Neuronal stem cell (in vitro differentiated cells): ENCODE results near the gene OR2V2.
"Not testable (repeated sequence)": the region's sequence is repeated elsewhere in the genome, so short reads cannot be mapped to it uniquely, and the experiment has no call there.

Experiments used
- DNase-seq: peaks from one replicate; pipeline ENCODE4 v3.0.0-alpha.2; 2013; ENCODE audit warnings: low spot score
- H2AFZ ChIP-seq: one replicate; pipeline ENCODE4 v1.6.1; 2013; ENCODE audit warnings: mild to moderate bottlenecking, low read length, inconsistent platforms
- H2AK5ac ChIP-seq: 2 replicates; pipeline ENCODE4 v1.6.1; 2013; ENCODE audit warnings: low read depth, mild to moderate bottlenecking, inconsistent platforms, low read length, moderate library complexity, mixed read lengths
- H2BK120ac ChIP-seq: 2 replicates; pipeline ENCODE4 v1.6.1; 2013; ENCODE audit warnings: low read depth, mild to moderate bottlenecking, inconsistent platforms, low read length, moderate library complexity, mixed read lengths
- H2BK12ac ChIP-seq: one replicate; pipeline ENCODE4 v1.6.1; 2013; ENCODE audit warnings: low read length, inconsistent platforms
- H2BK15ac ChIP-seq: 2 replicates; pipeline ENCODE4 v1.6.1; 2013; ENCODE audit warnings: mild to moderate bottlenecking, low read length, inconsistent platforms, mixed read lengths
- H2BK5ac ChIP-seq: one replicate; pipeline ENCODE4 v1.6.1; 2013; ENCODE audit warnings: inconsistent platforms, mild to moderate bottlenecking, low read length, moderate library complexity
- H3K14ac ChIP-seq: one replicate; pipeline ENCODE4 v1.6.1; 2013; ENCODE audit warnings: low read length, inconsistent platforms
- H3K18ac ChIP-seq: 2 replicates; pipeline ENCODE4 v1.6.1; 2013; ENCODE audit warnings: low read length, inconsistent platforms
- H3K23ac ChIP-seq: 2 replicates; pipeline ENCODE4 v1.6.1; 2013; ENCODE audit warnings: low read depth, mild to moderate bottlenecking, mixed read lengths, low read length, inconsistent platforms; ENCODE audit not compliant: poor library complexity
- H3K27ac ChIP-seq: replicated peaks from 3 replicates; pipeline ENCODE4 v1.5.1; 2013; ENCODE audit warnings: low read length, inconsistent platforms
- H3K27me3 ChIP-seq, 3 experiments: 2 replicates each; pipeline ENCODE4 v1.6.1; 2013; ENCODE audit warnings: low read length in 3 of 3, mild to moderate bottlenecking in 2 of 3, inconsistent platforms in 1 of 3, low read depth in 1 of 3, mixed read lengths in 1 of 3, moderate library complexity in 1 of 3; ENCODE audit not compliant: control insufficient read depth in 3 of 3, insufficient read depth in 3 of 3
- H3K36me3 ChIP-seq, 2 donors: replicated peaks in 1 of 2; 2 replicates each; pipeline ENCODE4 v1.6.1; 2013; ENCODE audit warnings: low read length in 2 of 2; ENCODE audit not compliant: control insufficient read depth in 2 of 2, insufficient read depth in 2 of 2
- H3K4ac ChIP-seq: 2 replicates; pipeline ENCODE4 v1.6.1; 2013; ENCODE audit warnings: inconsistent platforms, mild to moderate bottlenecking, low read length, moderate library complexity
- H3K4me1 ChIP-seq, 2 donors: 1 replicate in 1 of 2; 2 replicates in 1 of 2; pipeline ENCODE4 v1.6.1; 2013; ENCODE audit warnings: low read length in 2 of 2, low read depth in 1 of 2; ENCODE audit not compliant: control insufficient read depth in 2 of 2, insufficient read depth in 1 of 2
- H3K4me2 ChIP-seq: one replicate; pipeline ENCODE4 v1.6.1; 2013; ENCODE audit warnings: mild to moderate bottlenecking, low read length, inconsistent platforms; ENCODE audit not compliant: insufficient read depth, poor library complexity, severe bottlenecking
- H3K4me3 ChIP-seq, 2 donors: 2 replicates each; pipeline ENCODE4 v1.5.1; 2013; ENCODE audit warnings: low read length in 2 of 2, mild to moderate bottlenecking in 2 of 2, inconsistent platforms in 1 of 2, moderate library complexity in 1 of 2
- H3K79me1 ChIP-seq: one replicate; pipeline ENCODE4 v1.6.1; 2013; ENCODE audit warnings: low read depth, mild to moderate bottlenecking, inconsistent platforms, low read length, moderate library complexity
- H3K9ac ChIP-seq: one replicate; pipeline ENCODE4 v1.6.1; 2013; ENCODE audit warnings: mild to moderate bottlenecking, low read depth, low read length, inconsistent platforms; ENCODE audit not compliant: poor library complexity
- H3K9me3 ChIP-seq, 2 donors: replicated peaks in 1 of 2; 2 replicates each; pipeline versions ENCODE3 to v1.6.1; 2013; ENCODE audit warnings: low read length in 2 of 2, mild to moderate bottlenecking in 2 of 2, inconsistent platforms in 1 of 2, low read depth in 1 of 2, mixed read lengths in 1 of 2, moderate library complexity in 1 of 2; ENCODE audit not compliant: control insufficient read depth in 2 of 2, insufficient read depth in 1 of 2
- H4K8ac ChIP-seq: one replicate; pipeline ENCODE4 v1.6.1; 2013; ENCODE audit warnings: low read depth, mild to moderate bottlenecking, inconsistent platforms, low read length, moderate library complexity
- H4K91ac ChIP-seq: one replicate; pipeline ENCODE4 v1.6.1; 2013; ENCODE audit warnings: low read length, low read depth, mild to moderate bottlenecking, inconsistent platforms; ENCODE audit not compliant: poor library complexity
- WGBS, 2 donors: extraction: QIAGEN DNeasy Blood & Tissue Kit; methylation state at CpG; one replicate each; pipeline ENCODE4 v1.1.7; 2013; ENCODE audit warnings: missing lambda C conversion rate in 2 of 2, mixed read lengths in 1 of 2; ENCODE audit not compliant: insufficient read length in 2 of 2, insufficient replicate concordance in 1 of 2; ENCODE audit errors: extremely low coverage in 2 of 2; 5-methylcytosine and 5-hydroxymethylcytosine counted together

Gene OR2V2

DNA sequence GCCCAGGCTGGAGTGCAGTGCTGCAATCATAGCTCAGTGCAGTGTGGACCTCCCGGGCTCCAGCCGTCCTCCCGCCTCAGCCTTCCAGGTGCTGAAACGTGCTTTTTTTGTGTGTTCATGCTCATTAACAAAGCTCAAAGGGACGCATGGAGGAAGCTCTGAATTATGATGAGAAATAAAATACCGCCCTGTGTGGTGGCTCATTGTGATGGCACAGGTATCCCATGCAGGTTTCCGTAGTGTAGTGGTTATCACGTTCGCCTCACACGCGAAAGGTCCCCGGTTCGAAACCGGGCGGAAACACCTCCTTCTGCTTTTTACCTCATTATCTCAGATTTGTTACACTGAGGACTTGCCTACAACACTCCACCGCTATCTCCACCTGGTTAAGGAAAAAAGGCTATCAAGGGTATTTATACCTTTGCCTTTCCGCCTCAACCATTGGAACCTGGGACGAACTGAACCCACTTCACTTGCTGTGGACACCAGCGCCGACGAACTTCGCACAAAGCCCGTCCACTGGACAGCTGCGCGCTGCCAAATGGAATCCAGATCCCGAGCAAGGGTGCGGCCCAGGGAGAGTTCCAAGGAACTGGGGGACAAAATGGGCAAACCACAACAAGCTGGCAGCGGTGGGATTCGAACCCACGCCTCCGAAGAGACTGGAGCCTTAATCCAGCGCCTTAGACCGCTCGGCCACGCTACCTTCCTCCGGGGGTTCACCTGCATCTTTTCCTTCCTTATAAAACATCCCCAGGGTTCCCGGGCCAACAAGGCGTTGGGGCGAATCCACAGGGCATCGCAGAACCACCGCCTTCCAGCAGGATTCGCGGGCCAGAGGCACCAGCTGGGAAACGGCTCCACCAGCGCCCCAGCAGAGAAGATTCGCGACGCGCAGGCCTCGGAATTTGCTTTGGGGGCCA is 26.3 kb downstream of the OR2V2 start:
- no CpG with 5 or more reads among the region's 50 CpGs for WGBS, 2 donors
- DNase-seq: no peak
- no peaks in the 10 kb centered on the region for H3K79me1 ChIP-seq

GRCh38 chr5:181176254-181176952 is 29.0 kb downstream of the OR2V2 start:
- no peaks in the 10 kb centered on the region for H3K79me1 ChIP-seq
- no CpG with 5 or more reads among the region's 3 CpGs for WGBS, 2 donors
- no peak overlapping the region for H4K91ac ChIP-seq
- no peak overlapping the region for H3K4me2 ChIP-seq
- H2AFZ ChIP-seq: no peak overlapping the region
- peaks cover 0 to 30% (median 19%) of the 10 kb centered on the region in 3 experiments for H3K27me3 ChIP-seq
- H4K8ac ChIP-seq: no peak overlapping the region
- H2BK120ac ChIP-seq: no peak overlapping the region
- H3K9me3 ChIP-seq: no peaks in the 10 kb centered on the region
- H3K4ac ChIP-seq: no peak overlapping the region
- no peak overlapping the region for H3K14ac ChIP-seq
- H3K4me3 ChIP-seq: no peak overlapping the region
- no peak overlapping the region for H2BK5ac ChIP-seq
- no peak overlapping the region for H3K27ac ChIP-seq
- no peak for DNase-seq
- no peaks in the 10 kb centered on the region for H3K36me3 ChIP-seq
- H2BK12ac ChIP-seq: no peak overlapping the region
- peaks cover 0 to 4% of the 10 kb centered on the region in 2 donors for H3K4me1 ChIP-seq
- no peak overlapping the region for H2AK5ac ChIP-seq
- no peak overlapping the region for H3K23ac ChIP-seq
- H3K18ac ChIP-seq: no peak overlapping the region
- no peak overlapping the region for H2BK15ac ChIP-seq
- H3K9ac ChIP-seq: no peak overlapping the region

More for the DNA sequence above, 26.3 kb downstream of the OR2V2 start:
- H3K4me2 ChIP-seq: peak overlapping the region; percentile 54
- no peak overlapping the region for H4K91ac ChIP-seq
- no peak overlapping the region for H2BK120ac ChIP-seq
- no peak overlapping the region for H3K23ac ChIP-seq
- H3K9ac ChIP-seq: no peak overlapping the region
- peak overlapping the region; percentile 44 for H2AFZ ChIP-seq
- H3K14ac ChIP-seq: no peak overlapping the region
- no peak overlapping the region for H2AK5ac ChIP-seq
- no peak overlapping the region for H2BK15ac ChIP-seq
- no peak overlapping the region for H2BK5ac ChIP-seq
- no peak overlapping the region for H3K18ac ChIP-seq
- peak overlapping the region; percentile 20 to 68 for H3K4me3 ChIP-seq
- no peak overlapping the region for H4K8ac ChIP-seq
- no peak overlapping the region for H2BK12ac ChIP-seq
- peaks cover 0 to 2% of the 10 kb centered on the region in 2 donors for H3K9me3 ChIP-seq
- no peak overlapping the region for H3K4ac ChIP-seq
- H3K27me3 ChIP-seq: peaks cover 2 to 56% (median 40%) of the 10 kb centered on the region in 3 experiments
- no peak overlapping the region for H3K27ac ChIP-seq
- peaks cover 7 to 10% of the 10 kb centered on the region in 2 donors for H3K4me1 ChIP-seq
- no peaks in the 10 kb centered on the region for H3K36me3 ChIP-seq

DNA sequence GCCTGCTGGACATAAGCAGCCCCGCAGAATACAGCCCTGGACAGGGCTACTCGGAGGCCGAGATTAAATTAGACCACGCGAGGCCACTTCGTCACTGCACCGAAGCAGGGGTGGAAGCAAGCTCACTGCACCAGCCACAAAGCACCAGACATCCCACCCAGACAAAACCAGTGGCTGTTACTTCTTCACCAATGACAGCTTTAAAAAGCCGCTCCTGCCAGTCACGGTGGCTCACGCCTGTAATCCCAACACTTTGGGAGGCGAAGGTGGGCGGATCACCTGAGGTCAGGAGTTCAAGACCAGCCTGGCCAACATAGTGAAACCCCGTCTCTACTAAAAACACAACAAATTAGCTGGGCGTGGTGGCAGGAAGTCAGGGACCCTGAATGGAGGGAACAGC is 30.2 kb downstream of the OR2V2 start:
- H2AK5ac ChIP-seq, H2BK15ac ChIP-seq, H3K36me3 ChIP-seq, H3K14ac ChIP-seq, H3K79me1 ChIP-seq, H2BK5ac ChIP-seq, H3K4me3 ChIP-seq, H3K9me3 ChIP-seq, H3K4ac ChIP-seq, H3K9ac ChIP-seq, H3K27ac ChIP-seq, H3K4me2 ChIP-seq, H3K18ac ChIP-seq, H2AFZ ChIP-seq, H4K91ac ChIP-seq, H3K4me1 ChIP-seq, DNase-seq, H2BK120ac ChIP-seq, H3K23ac ChIP-seq, H2BK12ac ChIP-seq, H4K8ac ChIP-seq: not testable (repeated sequence)
- peaks cover 0 to 19% (median 10%) of the 10 kb centered on the region in 3 experiments for H3K27me3 ChIP-seq
- no CpG with 5 or more reads among the region's 14 CpGs for WGBS, 2 donors
